ENCODE measurements around the gene TOMT.

Gene TOMT

DNA sequence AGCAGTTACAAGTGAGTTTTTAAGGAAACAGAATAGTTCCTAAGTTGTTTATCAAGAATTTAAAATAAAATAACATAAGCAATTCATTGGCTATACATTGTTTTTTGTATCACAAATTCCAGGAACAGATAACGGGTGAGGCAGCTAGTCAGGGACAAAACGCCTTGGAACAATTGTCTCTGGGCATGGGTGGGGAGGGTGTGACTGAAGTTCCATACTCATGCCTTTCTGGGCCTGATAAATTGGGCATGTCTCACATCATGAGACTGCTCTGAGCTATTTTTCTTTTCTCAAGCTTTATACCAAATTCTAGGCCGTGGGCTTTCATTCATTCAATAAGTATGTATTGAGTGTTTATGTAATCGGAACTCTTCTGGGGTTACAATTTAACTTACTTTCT is 51.4 kb downstream of the TOMT start:
- no peak for DNase-seq (ENCODE audit: low read depth in 4 of 4, low spot score in 1 of 4)
